Astrocyte (in vitro differentiated cells and primary cell): ENCODE measurements around the gene GRM7.

ENCODE experiments used
- CTCF ChIP-seq: IDR thresholded peaks from 2 replicates; pipeline ENCODE4 v1.5.1; 2011; ENCODE audit warnings: low read depth, mild to moderate bottlenecking, inconsistent platforms, low read length, moderate library complexity; ENCODE audit not compliant: insufficient read depth
- EZH2 ChIP-seq: IDR thresholded peaks from 2 replicates; pipeline ENCODE4 v1.6.1; 2012; ENCODE audit warnings: mild to moderate bottlenecking, low read length, inconsistent platforms; ENCODE audit not compliant: insufficient read depth

DNA sequence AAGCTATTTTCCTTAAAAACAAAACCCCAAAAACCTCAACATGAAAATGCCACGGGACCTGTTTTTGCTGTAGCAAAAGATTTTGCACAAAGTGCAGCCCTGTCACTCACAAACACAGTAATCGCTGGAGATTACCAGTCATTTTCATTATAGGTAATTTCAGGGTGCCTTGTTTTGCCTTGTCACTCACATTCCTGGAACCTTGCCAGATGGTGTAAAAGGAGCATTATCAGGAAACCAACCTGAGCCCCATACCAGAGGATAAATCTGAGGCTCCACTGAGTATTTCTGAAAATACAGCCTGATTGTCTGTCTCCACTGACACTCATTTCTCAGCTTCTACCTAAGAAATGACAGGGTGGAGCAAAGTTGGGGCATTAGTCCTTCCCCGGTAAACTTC, 849.4 kb downstream of the GRM7 start:
- TF ChIP-seq CTCF = no peak
- TF ChIP-seq EZH2 = no peak
